ENCODE results near the gene RXFP4.

DNA sequence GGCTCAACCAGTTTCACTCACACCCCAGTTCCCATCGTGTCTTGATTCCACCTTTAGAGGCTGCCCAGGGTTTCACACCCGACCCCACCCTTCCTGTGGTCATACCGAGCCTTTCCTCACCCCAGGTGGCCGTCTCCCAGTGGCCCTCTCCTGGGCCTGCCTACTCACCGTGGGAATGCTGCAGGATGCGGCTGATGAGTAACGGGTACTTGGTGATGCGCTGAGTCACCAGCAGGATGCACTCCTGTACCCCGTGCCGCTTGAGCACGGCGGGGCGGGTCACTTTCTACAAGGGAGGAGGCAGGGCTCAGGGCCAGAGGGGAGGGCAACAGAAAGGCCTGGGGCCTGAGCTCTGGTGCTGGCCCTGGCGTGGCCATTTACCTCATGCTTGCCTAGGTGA lies 20.5 kb downstream of the RXFP4 start:
- no peak for TF ChIP-seq EZH2 (IDR thresholded peaks at IDR 0.05; ENCODE audit: low read length)
- TF ChIP-seq, protein P1, sequence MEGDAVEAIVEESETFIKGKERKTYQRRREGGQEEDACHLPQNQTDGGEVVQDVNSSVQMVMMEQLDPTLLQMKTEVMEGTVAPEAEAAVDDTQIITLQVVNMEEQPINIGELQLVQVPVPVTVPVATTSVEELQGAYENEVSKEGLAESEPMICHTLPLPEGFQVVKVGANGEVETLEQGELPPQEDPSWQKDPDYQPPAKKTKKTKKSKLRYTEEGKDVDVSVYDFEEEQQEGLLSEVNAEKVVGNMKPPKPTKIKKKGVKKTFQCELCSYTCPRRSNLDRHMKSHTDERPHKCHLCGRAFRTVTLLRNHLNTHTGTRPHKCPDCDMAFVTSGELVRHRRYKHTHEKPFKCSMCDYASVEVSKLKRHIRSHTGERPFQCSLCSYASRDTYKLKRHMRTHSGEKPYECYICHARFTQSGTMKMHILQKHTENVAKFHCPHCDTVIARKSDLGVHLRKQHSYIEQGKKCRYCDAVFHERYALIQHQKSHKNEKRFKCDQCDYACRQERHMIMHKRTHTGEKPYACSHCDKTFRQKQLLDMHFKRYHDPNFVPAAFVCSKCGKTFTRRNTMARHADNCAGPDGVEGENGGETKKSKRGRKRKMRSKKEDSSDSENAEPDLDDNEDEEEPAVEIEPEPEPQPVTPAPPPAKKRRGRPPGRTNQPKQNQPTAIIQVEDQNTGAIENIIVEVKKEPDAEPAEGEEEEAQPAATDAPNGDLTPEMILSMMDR (optimal IDR thresholded peaks at IDR 0.05 in 1 of 3, IDR thresholded peaks at IDR 0.05 in 1 of 3, conservative IDR thresholded peaks at IDR 0.05 in 1 of 3; ENCODE audit: extremely low read depth in 1 of 3, insufficient read depth in 2 of 3, low read length in 3 of 3), result peak; percentile 2 to 78 (median 16)

Data from keratinocyte (primary cell).